BJ (cell line): ENCODE data around the gene KCNH8. TPM values are rescaled to one million over a fixed set of nuclear protein-coding genes. Genes with fewer than 3 reads are reported as not detected.

ENCODE experiments used
- CTCF ChIA-PET: fragments of 350-600 bp; formaldehyde crosslinking; extraction: SDS; loops from one replicate; lab custom pipeline; 2021; ENCODE audit warnings: antibody characterized with exemption, inconsistent platforms; lab: Yijun Ruan, JAX
- POLR2A ChIA-PET: fragments of 300-600 bp; sonication (Branson Sonifier 250); formaldehyde crosslinking; extraction: SDS; loops from one replicate; lab custom pipeline; 2021; ENCODE audit warnings: antibody characterized with exemption; lab: Charles Lee
- DNase-seq: peaks from one replicate; pipeline ENCODE4 v3.0.0-alpha.2; 2011; ENCODE audit warnings: low read depth
- H3K27me3 ChIP-seq: 2 replicates; pipeline ENCODE4 v1.6.0; 2011; ENCODE audit warnings: low read length; ENCODE audit not compliant: control insufficient read depth, insufficient read depth
- H3K36me3 ChIP-seq: 2 replicates; pipeline ENCODE4 v1.5.1; 2011; ENCODE audit warnings: low read length; ENCODE audit not compliant: control insufficient read depth, insufficient read depth
- H3K4me3 ChIP-seq: 2 replicates; pipeline ENCODE4 v1.5.1; 2011; ENCODE audit warnings: low read depth, mild to moderate bottlenecking, control low read depth, low read length
- CTCF ChIP-seq: IDR thresholded peaks from 2 replicates; pipeline ENCODE4 v1.5.1; 2011; ENCODE audit warnings: low read depth, mild to moderate bottlenecking, control low read depth, inconsistent platforms, low read length, moderate library complexity; ENCODE audit not compliant: insufficient read depth
- polyA plus RNA-seq: library from polyadenylated mRNA; depleted of rRNA; stranded (reverse); fragments of >200 nt; gene quantifications from 2 replicates; pipeline ENCODE4 v1.2.3, GENCODE V29; 2011

The KCNH8 gene
- polyA plus RNA-seq, 1 experiment: 0.02 TPM

- POLR2A ChIA-PET: no interaction called here
Observed at GRCh38 chr3:19363071-19363470, 214.8 kb downstream of the KCNH8 start.

GRCh38 chr3:19364148-19364547 lies 215.8 kb downstream of the KCNH8 start:
- Histone ChIP-seq H3K4me3 (no peak overlapping the region), H3K36me3 (no peaks in the 10 kb centered on the region), H3K27me3 (no peaks in the 10 kb centered on the region)
- TF ChIP-seq CTCF: no peak
- DNase-seq: no peak
- ChIA-PET POLR2A (no interaction called here), CTCF (interaction anchor here (0.9 kb wide), 1 partner anchor 15 kb away, joined by 3 read pairs; no protein-coding TSS in a partner anchor)

More at GRCh38 chr3:19363071-19363470, 214.8 kb downstream of the KCNH8 start:
- no peaks in the 10 kb centered on the region for H3K27me3 ChIP-seq
- CTCF ChIA-PET: no interaction called here
- H3K36me3 ChIP-seq: no peaks in the 10 kb centered on the region
- no peak for TF ChIP-seq CTCF
- DNase-seq: no peak
- H3K4me3 ChIP-seq: no peak overlapping the region

- ChIA-PET CTCF (no interaction called here), POLR2A (no interaction called here)
- no peak for TF ChIP-seq CTCF
- no peak overlapping the region for H3K4me3 ChIP-seq
- no peak for DNase-seq
- no peaks in the 10 kb centered on the region for H3K27me3 ChIP-seq
- H3K36me3 ChIP-seq: no peaks in the 10 kb centered on the region
Observed at GRCh38 chr3:19365471-19365870, 217.2 kb downstream of the KCNH8 start.

- Histone ChIP-seq H3K27me3 (no peaks in the 10 kb centered on the region), H3K36me3 (no peaks in the 10 kb centered on the region), H3K4me3 (no peak overlapping the region)
- POLR2A ChIA-PET: no interaction called here
- CTCF ChIA-PET: no interaction called here
- TF ChIP-seq CTCF: no peak
- no peak for DNase-seq
Observed at GRCh38 chr3:19384868-19385267, 236.6 kb downstream of the KCNH8 start.

GRCh38 chr3:19392150-19392549 lies 243.8 kb downstream of the KCNH8 start:
- POLR2A ChIA-PET: no interaction called here
- H3K27me3 ChIP-seq: no peaks in the 10 kb centered on the region
- CTCF ChIA-PET: no interaction called here
- TF ChIP-seq CTCF: no peak
- no peak overlapping the region for H3K4me3 ChIP-seq
- DNase-seq: no peak
- no peaks in the 10 kb centered on the region for H3K36me3 ChIP-seq
